Panc1 (cell line): ENCODE measurements around the gene THEMIS2. TPM values are rescaled to one million over a fixed set of nuclear protein-coding genes. Genes with fewer than 3 reads are reported as not detected.

Experiments used
- ATAC-seq: fragments of 200-7000 bp; cut with Tn5 transposase; 2 replicates; pipeline ENCODE4 v1.9.1; 2020; ENCODE audit warnings: mild to moderate bottlenecking, moderate library complexity
- BruUV-seq: library from RNA; stranded (reverse); fragments of 400-500 nt; replicated peaks from 2 replicates; lab custom pipeline; 2021; lab: Mats Ljungman, UMichigan
- CTCF ChIA-PET: fragments of 300-600 bp; sonication (Branson Sonifier 250); formaldehyde crosslinking; loops from one replicate; lab custom pipeline; 2022; ENCODE audit warnings: antibody characterized with exemption; lab: Charles Lee
- POLR2A ChIA-PET: fragments of 300-600 bp; sonication (Branson Sonifier 250); formaldehyde crosslinking; loops from one replicate; lab custom pipeline; 2022; ENCODE audit warnings: antibody characterized with exemption; lab: Charles Lee
- DNase-seq: peaks from one replicate; pipeline ENCODE4 v3.0.0-alpha.2; 2010; ENCODE audit warnings: low read depth, low spot score
- H3K27ac ChIP-seq: 2 replicates; pipeline ENCODE4 v1.5.1; 2011; ENCODE audit warnings: mild to moderate bottlenecking, low read length, inconsistent platforms
- H3K27me3 ChIP-seq: fragments of 200-500 bp; sonication (Bioruptor generic); 2 replicates; pipeline ENCODE4 v1.6.0; 2014; ENCODE audit warnings: low read length, inconsistent platforms; ENCODE audit not compliant: control insufficient read depth, insufficient read depth
- H3K36me3 ChIP-seq: fragments of 200-500 bp; sonication (Bioruptor generic); 2 replicates; pipeline ENCODE4 v1.5.1; 2014; ENCODE audit warnings: inconsistent platforms, mild to moderate bottlenecking, low read length, moderate library complexity; ENCODE audit not compliant: control insufficient read depth, insufficient read depth
- H3K4me1 ChIP-seq: 2 replicates; pipeline ENCODE4 v1.5.1; 2011; ENCODE audit warnings: inconsistent platforms, mild to moderate bottlenecking, low read length, moderate library complexity; ENCODE audit not compliant: control insufficient read depth, insufficient read depth
- H3K4me3 ChIP-seq, 2 experiments: 2 replicates each; pipeline ENCODE4 v1.5.1; 2011 to 2012; ENCODE audit warnings: low read depth in 2 of 2, low read length in 2 of 2, mild to moderate bottlenecking in 2 of 2, inconsistent platforms in 1 of 2, moderate library complexity in 1 of 2
- H3K9me3 ChIP-seq: fragments of 200-500 bp; sonication (Bioruptor generic); 2 replicates; pipeline ENCODE4 v1.5.1; 2014; ENCODE audit warnings: low read depth, mild to moderate bottlenecking, inconsistent platforms, low read length, moderate library complexity; ENCODE audit not compliant: control insufficient read depth, insufficient read depth
- CTCF ChIP-seq: fragments of 450-650 bp; IDR thresholded peaks from 2 replicates; pipeline ENCODE4 v1.5.1; 2017; ENCODE audit warnings: mild to moderate bottlenecking
- POLR2AphosphoS5 ChIP-seq: IDR thresholded peaks from 2 replicates; pipeline ENCODE4 v1.6.1; 2012; ENCODE audit warnings: mild to moderate bottlenecking, low read depth, low read length, moderate library complexity
- SIN3A ChIP-seq: IDR thresholded peaks from 2 replicates; pipeline ENCODE4 v1.6.1; 2012; ENCODE audit warnings: low read depth, mild to moderate bottlenecking, low read length, moderate library complexity, borderline replicate concordance; ENCODE audit not compliant: insufficient read depth
- TCF7L2 ChIP-seq: IDR thresholded peaks from 2 replicates; pipeline ENCODE4 v1.6.1; 2011; ENCODE audit warnings: mild to moderate bottlenecking, low read depth, low read length, inconsistent platforms
- in situ Hi-C: cut with HindIII; loops from 2 replicates; pipeline ENCODE4 v1.10.0; 2016; ENCODE audit warnings: low sequenced_read_pairs, low pct_unique_long_range_greater_than_20kb
- intact Hi-C: fragments of 100-400 bp; cut with micrococcal nuclease; formaldehyde crosslinking; loops from one replicate; pipeline ENCODE4 v1.10.0; 2022; ENCODE audit not compliant: unreplicated experiment
- total RNA-seq: library from RNA; stranded (reverse); gene quantifications from one replicate; pipeline ENCODE4 v1.2.1, GENCODE V29; 2021; ENCODE audit not compliant: unreplicated experiment
- TF ChIP-seq, protein P1 (sequence below), 2 experiments: IDR thresholded peaks; 2 replicates each; pipeline ENCODE4 v1.6.1; 2011 to 2012; ENCODE audit warnings: low read depth in 2 of 2, control low read depth in 1 of 2, low read length in 1 of 2, mild to moderate bottlenecking in 1 of 2, moderate library complexity in 1 of 2; ENCODE audit not compliant: insufficient read depth in 1 of 2

The THEMIS2 gene
- total RNA-seq, 1 experiment from 2014 or later: 4.2 TPM

DNA sequence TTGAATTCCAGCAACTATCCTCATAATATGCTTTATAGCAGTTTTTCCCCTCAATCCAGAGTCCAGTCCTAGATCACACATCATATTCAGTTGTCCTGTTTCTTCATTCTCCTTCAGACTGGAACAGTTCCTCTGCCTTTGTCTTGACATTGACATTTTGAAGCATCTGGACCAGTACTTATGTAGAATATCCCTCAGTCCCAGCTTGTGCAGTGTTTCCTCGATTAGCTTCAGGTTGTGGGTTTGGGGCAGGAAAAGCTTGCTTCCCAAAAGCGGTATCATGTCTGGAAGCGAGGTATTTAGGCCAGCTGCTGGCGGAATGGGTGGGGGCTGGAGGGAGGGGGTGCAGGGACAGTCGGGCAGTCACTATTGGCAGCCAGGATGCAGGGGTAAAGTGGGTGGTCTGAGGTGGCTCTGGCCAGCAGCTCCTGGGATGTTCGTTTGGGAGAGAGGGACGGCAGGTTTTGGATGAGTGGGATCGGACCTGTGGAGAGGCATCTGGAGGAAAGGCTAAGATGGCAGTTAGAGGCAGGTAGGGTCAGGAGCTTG lies 6.5 kb downstream of the THEMIS2 start:
- intact Hi-C loops (no loop called here), in situ Hi-C loops (no loop called here)
- CTCF ChIA-PET: no interaction called here
- no TSS peak for BruUV-seq
- Histone ChIP-seq H3K36me3 (no peaks in the 10 kb centered on the region), H3K4me1 (no peaks in the 10 kb centered on the region; the same call in none of the 2 replicates), H3K27me3 (no peaks in the 10 kb centered on the region), H3K9me3 (no peaks in the 10 kb centered on the region), H3K27ac (no peak overlapping the region), H3K4me3 (no peak overlapping the region)
- DNase-seq: no peak
- ATAC-seq: no peak
- TF ChIP-seq, protein P1, sequence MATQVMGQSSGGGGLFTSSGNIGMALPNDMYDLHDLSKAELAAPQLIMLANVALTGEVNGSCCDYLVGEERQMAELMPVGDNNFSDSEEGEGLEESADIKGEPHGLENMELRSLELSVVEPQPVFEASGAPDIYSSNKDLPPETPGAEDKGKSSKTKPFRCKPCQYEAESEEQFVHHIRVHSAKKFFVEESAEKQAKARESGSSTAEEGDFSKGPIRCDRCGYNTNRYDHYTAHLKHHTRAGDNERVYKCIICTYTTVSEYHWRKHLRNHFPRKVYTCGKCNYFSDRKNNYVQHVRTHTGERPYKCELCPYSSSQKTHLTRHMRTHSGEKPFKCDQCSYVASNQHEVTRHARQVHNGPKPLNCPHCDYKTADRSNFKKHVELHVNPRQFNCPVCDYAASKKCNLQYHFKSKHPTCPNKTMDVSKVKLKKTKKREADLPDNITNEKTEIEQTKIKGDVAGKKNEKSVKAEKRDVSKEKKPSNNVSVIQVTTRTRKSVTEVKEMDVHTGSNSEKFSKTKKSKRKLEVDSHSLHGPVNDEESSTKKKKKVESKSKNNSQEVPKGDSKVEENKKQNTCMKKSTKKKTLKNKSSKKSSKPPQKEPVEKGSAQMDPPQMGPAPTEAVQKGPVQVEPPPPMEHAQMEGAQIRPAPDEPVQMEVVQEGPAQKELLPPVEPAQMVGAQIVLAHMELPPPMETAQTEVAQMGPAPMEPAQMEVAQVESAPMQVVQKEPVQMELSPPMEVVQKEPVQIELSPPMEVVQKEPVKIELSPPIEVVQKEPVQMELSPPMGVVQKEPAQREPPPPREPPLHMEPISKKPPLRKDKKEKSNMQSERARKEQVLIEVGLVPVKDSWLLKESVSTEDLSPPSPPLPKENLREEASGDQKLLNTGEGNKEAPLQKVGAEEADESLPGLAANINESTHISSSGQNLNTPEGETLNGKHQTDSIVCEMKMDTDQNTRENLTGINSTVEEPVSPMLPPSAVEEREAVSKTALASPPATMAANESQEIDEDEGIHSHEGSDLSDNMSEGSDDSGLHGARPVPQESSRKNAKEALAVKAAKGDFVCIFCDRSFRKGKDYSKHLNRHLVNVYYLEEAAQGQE (IDR thresholded peaks at IDR 0.05; ENCODE audit: insufficient read depth in 1 of 2, low read depth in 2 of 2, low read length in 1 of 2): no peak
- no peak for TF ChIP-seq POLR2AphosphoS5
- no peak for TF ChIP-seq SIN3A
- TF ChIP-seq CTCF: no peak
- no peak for TF ChIP-seq TCF7L2
- POLR2A ChIA-PET: interaction anchor here (0.6 kb wide), 1 partner anchor 292 kb away, joined by 6 read pairs; no protein-coding TSS in a partner anchor

DNA sequence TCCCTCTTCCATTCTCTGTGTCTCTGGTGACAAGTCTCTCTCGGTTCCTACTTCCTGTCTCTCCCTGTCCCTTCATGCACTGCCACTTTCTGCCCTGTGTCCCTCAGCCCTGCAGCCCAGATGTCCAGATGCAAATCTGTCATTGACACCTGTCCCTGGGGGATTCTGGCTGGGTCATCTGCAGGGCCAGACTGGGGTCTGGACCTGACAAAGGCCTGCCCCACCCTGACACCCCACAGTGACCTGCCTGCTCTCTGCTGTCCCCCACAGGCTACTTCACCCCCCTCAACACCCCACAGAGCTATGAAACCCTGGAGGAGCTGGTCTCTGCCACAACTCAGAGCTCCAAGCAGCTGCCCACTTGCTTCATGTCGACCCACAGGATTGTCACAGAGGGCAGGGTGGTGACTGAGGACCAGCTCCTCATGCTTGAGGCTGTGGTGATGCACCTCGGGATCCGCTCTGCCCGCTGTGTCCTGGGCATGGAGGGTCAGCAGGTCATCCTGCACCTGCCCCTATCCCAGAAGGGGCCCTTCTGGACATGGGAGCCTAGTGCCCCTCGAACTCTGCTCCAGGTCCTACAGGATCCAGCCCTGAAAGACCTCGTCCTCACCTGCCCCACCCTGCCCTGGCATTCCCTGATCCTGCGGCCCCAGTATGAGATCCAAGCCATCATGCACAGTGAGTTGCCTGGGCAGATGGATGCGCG lies 7.2 kb downstream of the THEMIS2 start:
- Histone ChIP-seq H3K27ac (no peak overlapping the region), H3K27me3 (no peaks in the 10 kb centered on the region), H3K36me3 (no peaks in the 10 kb centered on the region), H3K9me3 (no peaks in the 10 kb centered on the region), H3K4me1 (no peaks in the 10 kb centered on the region; the same call in none of the 2 replicates), H3K4me3 (no peak overlapping the region)
- ATAC-seq (no peak), DNase-seq (no peak)
- TF ChIP-seq TCF7L2: no peak
- no peak for TF ChIP-seq CTCF
- no peak for TF ChIP-seq POLR2AphosphoS5
- TF ChIP-seq SIN3A: no peak
- TF ChIP-seq, protein P1 (IDR thresholded peaks at IDR 0.05; ENCODE audit: insufficient read depth in 1 of 2, low read depth in 2 of 2, low read length in 1 of 2): no peak
- intact Hi-C loops (no loop called here), in situ Hi-C loops (no loop called here)
- ChIA-PET CTCF (no interaction called here), POLR2A (no interaction called here)
- BruUV-seq: no TSS peak
